ENCODE data around the gene MBOAT1. TPM values are rescaled to one million over a fixed set of nuclear protein-coding genes. Genes with fewer than 3 reads are reported as not detected.
A peak's percentile ranks its signal among the peaks of the same experiment; 100 is the strongest.
"Not testable (repeated sequence)": the region's sequence is repeated elsewhere in the genome, so short reads cannot be mapped to it uniquely, and the experiment has no call there.

Gene MBOAT1
- total RNA-seq, 2 donors from 2014 or later = 54.7 to 72.6 TPM

GRCh38 chr6:20180935-20181334 is 31.3 kb downstream of the MBOAT1 start:
- DNase-seq = no peak
- intact Hi-C loops (cut with DNase I, micrococcal nuclease) = no loop called here
- ATAC-seq = no peak

GRCh38 chr6:20179287-20180045 is 32.8 kb downstream of the MBOAT1 start:
- DNase-seq; intact Hi-C loops (cut with DNase I, micrococcal nuclease); ATAC-seq: not testable (repeated sequence)

GRCh38 chr6:20178327-20178726 is 33.9 kb downstream of the MBOAT1 start:
- intact Hi-C loops (cut with DNase I, micrococcal nuclease) = no loop called here
- DNase-seq (no peak), ATAC-seq (peak; percentile 44)

- intact Hi-C loops (cut with DNase I, micrococcal nuclease) = no loop called here
- no peak for DNase-seq
Measured at GRCh38 chr6:20175810-20176410, 36.4 kb downstream of the MBOAT1 start.

GRCh38 chr6:20173833-20174792 is 38.2 kb downstream of the MBOAT1 start:
- intact Hi-C loops (cut with DNase I, micrococcal nuclease) = no loop called here
- ATAC-seq (peak; percentile 29), DNase-seq (no peak)

More at GRCh38 chr6:20175810-20176410, 36.4 kb downstream of the MBOAT1 start:
- peak; percentile 72 for ATAC-seq

DNA sequence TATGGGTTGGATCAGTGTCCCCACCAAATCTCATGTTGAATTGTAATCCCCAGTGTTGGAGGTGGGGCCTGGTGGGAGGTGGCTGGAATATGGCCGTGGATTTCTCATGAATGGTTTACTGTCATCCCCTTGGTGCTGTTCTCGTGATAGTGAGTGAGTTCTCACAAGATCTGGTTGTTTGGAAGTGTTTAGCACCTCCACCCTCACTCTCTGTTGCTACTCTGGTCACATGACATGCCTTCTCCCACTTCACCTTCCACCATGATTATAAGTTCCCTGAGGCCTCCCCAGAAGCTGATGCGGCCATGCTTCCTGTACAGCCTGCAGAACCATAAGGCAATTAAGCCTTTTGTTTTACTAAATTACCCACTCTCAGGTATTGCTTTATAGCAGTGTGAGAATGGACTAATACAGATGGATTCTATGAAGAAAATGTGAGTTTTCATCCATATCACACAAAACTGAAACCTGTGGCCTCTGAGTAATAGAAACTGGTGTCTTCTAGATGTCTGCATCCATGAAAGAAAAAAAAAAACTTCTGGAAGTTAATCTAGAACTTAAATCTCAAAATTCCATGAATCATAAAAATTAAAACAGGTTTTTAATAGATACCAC is 39.3 kb downstream of the MBOAT1 start:
- intact Hi-C loops (cut with DNase I, micrococcal nuclease) = no loop called here
- DNase-seq (no peak), ATAC-seq (no peak)

DNA sequence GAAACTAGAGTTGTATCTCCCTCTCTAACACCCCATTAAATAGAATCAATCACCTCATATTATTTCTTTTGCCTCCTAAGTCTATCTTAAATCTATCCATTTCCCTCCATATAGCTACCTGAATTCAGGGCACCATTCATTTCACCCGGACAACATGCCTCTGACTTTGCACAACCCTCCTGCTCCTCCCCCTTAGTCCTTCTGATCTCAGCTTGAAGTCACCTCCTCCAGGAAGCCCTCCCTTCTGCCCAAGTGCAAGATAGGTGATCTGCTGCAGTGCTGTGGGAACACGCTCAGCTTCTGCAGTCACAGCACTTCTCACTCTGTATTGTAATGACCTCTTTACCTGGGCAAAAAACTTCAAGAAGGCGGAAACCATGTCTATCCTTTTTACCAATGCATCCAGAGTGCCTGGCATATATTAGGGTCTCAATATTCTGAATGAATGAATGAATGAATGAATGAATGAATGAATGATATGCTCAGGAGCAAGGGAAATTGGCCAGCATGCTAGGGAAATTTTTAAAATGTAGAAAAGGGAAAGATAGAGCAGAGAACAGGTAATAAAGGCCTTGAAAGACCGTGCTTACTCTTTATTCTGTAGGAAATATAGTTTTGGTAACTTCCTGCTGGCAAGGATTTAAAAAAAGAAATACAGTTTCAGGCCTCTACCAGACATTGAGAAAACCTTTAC is 41.7 kb downstream of the MBOAT1 start:
- intact Hi-C loops (cut with DNase I, micrococcal nuclease) = no loop called here
- DNase-seq (no peak), ATAC-seq (no peak)

DNA sequence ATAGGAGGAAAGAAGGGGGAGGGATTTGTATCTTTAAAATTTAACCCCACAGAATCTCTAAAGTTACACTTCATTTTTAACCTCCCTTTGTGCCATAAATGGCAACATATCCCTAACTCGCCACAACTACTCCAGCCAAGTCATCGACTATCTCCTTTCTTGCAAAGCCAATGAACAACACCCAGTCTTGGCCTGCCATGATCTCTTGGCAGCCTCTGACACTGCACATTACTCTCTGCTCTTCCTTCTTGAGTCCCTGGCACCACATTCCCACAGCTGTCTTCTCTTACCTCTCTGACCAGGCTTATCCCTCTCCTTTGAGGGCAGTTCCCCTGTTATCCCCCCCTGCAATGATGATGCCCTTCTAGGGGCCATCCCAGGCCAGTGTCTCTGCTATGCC is 42.5 kb downstream of the MBOAT1 start:
- intact Hi-C loops (cut with DNase I, micrococcal nuclease) = no loop called here
- no peak for ATAC-seq
- DNase-seq = no peak

- no peak for DNase-seq
- ATAC-seq = no peak
- intact Hi-C loops (cut with DNase I, micrococcal nuclease) = no loop called here
Measured at GRCh38 chr6:20169119-20169557, 43.1 kb downstream of the MBOAT1 start.

GRCh38 chr6:20168690-20169089 is 43.6 kb downstream of the MBOAT1 start:
- ATAC-seq = no peak
- no peak for DNase-seq
- intact Hi-C loops (cut with DNase I, micrococcal nuclease) = no loop called here

GRCh38 chr6:20167601-20168000 is 44.7 kb downstream of the MBOAT1 start:
- intact Hi-C loops (cut with DNase I, micrococcal nuclease) = no loop called here
- no peak for ATAC-seq
- DNase-seq = no peak

GRCh38 chr6:20166210-20166609 is 46.1 kb downstream of the MBOAT1 start:
- ATAC-seq = no peak
- no peak for DNase-seq
- intact Hi-C loops (cut with DNase I, micrococcal nuclease) = no loop called here

- no peak for DNase-seq
- ATAC-seq = no peak
- intact Hi-C loops (cut with DNase I, micrococcal nuclease) = no loop called here
Measured at GRCh38 chr6:20162515-20162914, 49.8 kb downstream of the MBOAT1 start.

DNA sequence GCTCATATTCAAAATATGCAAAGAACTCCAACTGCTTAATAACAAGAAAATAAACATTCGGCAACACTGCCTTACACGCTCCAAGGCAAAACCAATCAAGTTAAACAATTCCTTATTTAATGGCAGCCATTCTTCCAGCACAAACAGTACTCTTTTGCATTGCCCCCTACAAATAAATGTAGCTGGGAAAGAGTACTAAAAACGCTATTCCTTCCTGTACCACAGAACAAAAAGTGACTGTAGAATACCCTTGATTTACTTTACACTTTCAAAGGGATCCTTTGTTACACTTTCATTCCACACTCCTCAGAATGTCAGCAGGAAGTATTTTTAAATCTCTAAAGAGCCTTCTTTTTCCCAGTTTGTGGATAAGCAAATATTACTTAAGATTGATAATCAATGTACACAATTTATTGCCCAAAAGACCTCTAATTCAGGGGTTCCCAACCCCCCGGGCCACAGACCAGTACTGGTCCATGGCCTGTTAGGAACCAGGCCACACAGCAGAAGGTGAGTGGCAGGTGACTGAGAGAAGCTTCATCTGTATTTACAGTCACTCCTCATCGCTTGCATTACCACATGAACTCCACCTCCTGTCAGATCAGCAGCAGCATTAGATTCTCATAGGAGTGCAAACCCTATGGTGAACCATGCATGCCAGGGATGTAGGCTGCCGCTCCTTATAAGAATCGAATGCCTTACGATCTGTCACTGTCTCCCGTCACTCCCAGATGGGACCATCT is 51.6 kb downstream of the MBOAT1 start:
- DNase-seq (no peak), ATAC-seq (no peak)
- intact Hi-C loops (cut with DNase I, micrococcal nuclease) = no loop called here

DNA sequence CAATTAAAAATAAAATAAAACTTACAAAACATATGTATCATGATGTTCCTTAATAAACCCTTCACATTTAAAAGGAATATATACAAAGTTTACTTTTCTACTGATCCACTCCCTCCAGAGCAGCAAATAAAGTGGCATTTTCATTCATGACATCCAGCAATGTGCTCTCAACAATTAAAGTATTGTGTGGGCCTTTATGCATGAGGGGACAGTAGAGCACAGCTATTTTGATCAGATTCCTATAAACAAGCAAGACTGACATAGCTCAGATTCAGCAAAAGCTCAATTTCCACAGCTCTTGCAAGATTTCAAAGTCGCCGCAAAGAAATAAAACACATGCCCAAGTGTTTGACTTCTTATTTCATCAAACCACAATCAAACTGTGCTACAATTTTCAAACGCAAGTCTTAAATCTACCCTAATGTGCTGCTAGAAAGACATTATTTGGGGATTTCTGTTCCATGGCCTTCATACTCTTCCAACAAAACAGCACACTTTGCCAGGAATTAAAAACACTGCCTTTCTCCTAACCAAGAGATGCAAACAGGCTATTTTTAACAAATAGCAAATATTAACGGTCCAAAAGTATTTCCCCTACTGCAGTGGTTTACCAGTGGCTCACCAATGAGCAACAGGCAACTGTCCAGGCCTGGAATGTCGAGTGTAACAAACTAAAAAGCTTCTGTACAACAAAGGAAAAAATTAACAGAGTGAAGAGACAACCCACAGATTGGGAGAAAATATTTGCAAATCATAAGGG is 52.3 kb downstream of the MBOAT1 start:
- intact Hi-C loops (cut with DNase I, micrococcal nuclease) = no loop called here

GRCh38 chr6:20159098-20159497 is 53.2 kb downstream of the MBOAT1 start:
- DNase-seq = no peak
- intact Hi-C loops (cut with DNase I, micrococcal nuclease) = no loop called here
- no peak for ATAC-seq

More for the DNA sequence above, 52.3 kb downstream of the MBOAT1 start:
- no peak for ATAC-seq
- DNase-seq = no peak

- DNase-seq = no peak
- ATAC-seq = no peak
- intact Hi-C loops (cut with DNase I, micrococcal nuclease) = no loop called here
Measured at GRCh38 chr6:20158676-20159075, 53.6 kb downstream of the MBOAT1 start.

Data from left colon (tissue), 2 donors.